ENCODE data around the gene SLC12A9.

The SLC12A9 gene

DNA sequence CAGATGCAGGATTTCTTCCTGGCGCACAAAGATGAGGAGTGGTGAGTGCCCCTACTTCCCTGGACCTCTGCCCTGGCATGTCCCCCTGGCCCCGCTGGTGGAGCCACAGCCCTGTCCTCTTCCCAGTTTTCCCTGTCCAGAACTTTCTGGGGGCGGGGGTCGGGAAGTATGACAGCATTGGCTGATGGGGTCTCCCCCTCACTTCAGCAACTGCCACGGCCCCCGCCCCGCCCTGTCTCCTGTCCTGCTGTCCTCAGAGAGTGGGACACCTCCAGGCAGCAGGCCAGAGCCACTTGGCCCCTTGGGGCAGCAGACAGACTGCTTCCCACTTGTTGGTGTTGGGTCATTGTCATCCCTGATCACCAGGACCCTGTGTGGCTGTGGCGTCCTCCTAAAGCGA is 29.7 kb downstream of the SLC12A9 start:
- no peak for DNase-seq (ENCODE audit: low read depth in 2 of 2, low spot score in 1 of 2)

DNA sequence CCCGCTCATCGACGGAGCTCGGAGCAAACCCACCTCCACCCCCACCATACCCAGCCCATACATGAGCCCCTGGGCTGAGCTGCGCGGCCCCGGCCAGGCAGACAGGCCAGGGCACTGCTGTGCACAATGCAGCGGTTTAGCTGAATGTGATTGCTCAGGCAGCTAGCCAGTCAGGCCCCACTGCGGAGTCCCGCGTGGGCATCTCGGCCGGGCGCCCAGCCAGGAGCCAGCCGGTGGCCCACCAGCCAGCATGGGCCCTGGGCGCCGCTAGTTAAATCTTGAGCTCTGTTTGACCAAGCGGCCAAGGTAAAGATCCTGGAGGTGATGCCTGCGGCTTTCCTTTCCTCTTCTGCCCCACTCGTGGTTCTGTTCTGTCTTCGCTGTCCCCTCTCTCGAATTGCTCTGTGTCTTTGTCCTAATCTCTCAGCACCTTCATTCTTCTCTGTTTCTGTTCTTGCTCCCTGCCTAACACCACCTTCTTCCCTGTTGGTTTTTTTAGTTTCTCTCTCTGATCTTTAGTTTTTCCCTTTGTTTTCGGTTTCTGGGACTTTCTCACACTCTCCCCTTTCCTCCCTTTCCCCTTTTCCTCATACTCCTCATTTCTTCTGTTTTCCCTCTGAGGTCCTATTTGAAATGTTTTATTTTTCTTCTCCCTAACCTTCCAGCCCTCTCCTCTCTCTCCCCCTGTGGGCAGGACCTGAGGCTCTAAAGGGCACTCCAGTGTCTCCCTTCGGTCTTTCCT is 30.4 kb downstream of the SLC12A9 start:
- no peak for DNase-seq (ENCODE audit: low read depth in 2 of 2, low spot score in 1 of 2)

DNA sequence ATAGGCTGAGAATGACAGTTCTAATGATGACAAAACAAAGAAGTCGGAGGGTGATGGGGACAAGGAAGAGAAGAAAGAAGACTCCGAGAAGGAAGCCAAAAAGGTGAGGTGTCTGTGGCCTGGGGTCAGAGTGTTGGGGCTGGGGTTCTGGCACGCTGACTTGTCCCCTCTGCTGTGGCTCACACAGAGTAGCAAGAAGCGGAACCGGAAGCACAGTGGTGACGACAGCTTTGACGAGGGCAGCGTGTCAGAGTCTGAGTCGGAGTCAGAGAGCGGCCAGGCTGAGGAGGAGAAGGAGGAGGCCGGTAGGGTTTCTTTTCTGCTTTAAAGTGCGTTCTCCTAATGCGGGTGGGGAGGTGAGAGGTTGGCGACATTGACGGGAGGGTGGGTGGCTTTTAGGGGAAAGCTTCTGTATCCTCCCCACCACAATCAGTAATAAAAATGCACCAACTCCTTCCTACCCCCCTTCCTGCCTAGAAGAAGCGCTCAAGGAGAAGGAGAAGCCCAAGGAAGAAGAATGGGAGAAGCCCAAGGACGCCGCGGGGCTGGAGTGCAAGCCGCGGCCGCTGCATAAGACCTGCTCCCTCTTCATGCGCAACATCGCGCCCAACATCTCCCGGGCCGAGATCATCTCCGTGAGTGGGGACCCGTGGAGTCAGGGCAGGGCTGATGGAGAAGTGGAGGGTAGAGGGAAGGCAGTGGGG is 32.4 kb downstream of the SLC12A9 start:
- no peak for DNase-seq (ENCODE audit: low read depth in 2 of 2, low spot score in 1 of 2)

DNA sequence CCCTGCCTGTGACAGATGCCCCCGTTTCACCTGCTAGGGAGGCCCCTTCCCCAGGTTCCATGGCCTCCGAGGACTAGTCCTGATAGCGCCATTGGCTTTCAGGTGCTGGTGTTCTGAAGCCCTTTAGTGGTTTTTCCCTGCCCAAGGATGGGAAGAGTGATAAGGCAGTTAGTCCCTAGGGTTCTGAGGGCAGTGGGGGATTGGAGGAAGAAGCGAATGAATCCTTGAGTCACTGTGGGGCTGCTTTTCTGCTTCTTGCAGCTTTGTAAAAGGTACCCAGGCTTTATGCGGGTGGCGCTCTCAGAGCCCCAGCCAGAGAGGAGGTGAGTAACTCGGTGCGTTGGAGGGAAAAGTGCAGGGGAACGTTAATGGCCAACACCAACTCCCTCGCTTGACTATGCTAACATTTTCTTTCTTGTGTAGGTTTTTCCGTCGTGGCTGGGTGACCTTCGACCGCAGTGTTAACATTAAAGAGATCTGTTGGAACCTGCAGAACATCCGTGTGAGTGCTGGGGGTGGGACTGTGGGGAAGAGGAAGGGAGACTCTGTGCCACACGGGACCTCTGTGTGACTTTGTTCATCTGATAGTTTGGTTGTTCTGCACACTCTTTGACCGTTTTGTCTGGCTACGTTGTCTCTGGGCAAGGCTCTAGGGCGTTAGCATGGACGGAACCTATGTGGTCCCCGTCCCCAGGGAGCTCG is 33.1 kb downstream of the SLC12A9 start:
- DNase-seq (ENCODE audit: low read depth in 2 of 2, low spot score in 1 of 2): no peak

DNA sequence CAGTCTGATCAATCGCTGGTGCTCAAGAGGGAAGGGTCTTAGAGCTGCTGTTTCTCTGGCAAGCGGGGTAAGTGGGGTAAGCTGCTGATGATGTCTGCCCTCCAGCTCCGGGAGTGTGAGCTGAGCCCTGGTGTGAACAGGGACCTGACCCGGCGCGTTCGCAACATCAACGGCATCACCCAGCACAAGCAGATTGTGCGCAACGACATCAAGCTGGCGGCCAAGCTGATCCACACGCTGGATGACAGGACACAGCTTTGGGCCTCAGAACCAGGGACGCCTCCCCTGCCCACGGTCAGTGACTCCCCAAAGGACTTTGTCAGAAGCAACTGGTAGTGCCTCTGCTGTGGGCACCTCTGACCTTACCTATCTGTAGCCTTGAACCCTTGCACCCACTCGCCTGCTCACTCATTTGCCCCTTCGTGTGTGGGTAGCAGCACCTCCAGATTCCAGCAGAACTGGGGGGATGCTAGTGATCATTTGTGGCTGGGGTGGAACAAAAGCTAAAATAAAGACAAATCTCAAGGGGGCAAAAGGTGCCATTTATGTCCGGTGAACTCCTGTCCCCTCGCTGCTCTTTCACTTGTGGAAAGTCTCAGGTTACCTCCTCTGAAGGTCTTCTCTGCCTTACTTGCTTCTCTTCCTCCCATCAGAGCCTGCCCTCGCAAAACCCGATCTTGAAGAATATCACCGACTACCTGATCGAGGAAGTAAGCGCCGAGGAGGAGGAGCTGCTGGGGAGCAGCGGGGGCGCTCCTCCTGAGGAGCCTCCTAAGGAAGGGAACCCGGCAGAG is 33.8 kb downstream of the SLC12A9 start:
- no peak for DNase-seq (ENCODE audit: low read depth in 2 of 2, low spot score in 1 of 2)

DNA sequence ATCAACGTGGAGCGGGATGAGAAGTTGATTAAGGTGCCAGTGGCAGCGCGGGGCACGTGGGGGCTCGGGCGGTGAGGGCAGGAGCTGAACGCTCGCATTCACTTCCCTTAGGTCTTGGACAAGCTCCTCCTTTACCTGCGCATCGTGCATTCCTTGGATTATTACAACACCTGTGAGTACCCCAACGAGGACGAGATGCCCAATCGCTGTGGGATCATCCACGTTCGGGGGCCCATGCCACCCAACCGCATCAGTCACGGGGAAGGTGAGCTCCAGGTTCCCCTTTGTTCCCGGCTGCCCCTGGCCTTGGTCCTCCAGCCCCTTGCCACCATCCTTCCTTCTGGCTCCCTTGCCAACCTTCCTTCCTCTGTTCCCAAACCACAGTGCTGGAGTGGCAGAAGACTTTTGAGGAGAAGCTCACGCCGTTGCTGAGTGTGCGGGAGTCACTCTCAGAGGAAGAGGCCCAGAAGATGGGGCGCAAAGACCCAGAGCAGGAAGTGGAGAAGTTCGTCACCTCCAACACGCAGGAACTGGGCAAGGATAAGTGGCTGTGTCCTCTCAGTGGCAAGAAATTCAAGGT is 34.5 kb downstream of the SLC12A9 start:
- DNase-seq (ENCODE audit: low read depth in 2 of 2, low spot score in 1 of 2): no peak

DNA sequence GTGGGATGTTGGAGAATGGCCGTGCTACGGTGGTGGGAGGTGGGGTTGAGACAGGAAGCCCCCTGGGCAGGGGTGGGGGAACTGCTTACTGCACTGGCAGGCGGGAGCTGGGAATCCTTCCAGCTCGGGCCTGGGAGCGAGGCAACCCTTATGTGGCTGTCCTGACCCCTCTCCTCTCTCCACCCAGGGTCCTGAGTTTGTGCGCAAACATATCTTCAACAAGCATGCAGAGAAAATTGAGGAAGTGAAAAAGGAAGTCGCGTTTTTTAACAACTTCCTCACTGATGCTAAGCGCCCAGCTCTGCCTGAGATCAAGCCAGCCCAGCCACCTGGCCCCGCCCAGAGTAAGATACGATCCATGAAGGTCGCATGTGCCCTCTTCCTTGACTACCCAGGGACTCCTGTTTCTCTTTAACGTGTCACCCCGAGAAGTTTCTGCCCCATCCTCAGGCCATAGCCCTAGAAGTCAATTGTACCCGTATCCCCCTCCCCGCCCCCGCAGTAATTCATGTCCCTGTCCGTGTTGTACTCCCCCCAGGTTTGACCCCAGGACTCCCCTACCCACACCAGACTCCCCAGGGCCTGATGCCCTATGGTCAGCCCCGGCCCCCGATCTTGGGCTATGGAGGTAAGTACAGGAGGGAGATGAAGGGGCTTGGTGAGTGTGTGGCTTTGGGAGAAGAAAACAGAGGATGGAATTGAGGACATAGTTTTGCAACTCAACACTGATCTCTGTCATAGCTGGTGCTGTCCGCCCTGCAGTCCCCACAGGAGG is 35.2 kb downstream of the SLC12A9 start:
- DNase-seq (ENCODE audit: low read depth in 2 of 2, low spot score in 1 of 2): no peak

DNA sequence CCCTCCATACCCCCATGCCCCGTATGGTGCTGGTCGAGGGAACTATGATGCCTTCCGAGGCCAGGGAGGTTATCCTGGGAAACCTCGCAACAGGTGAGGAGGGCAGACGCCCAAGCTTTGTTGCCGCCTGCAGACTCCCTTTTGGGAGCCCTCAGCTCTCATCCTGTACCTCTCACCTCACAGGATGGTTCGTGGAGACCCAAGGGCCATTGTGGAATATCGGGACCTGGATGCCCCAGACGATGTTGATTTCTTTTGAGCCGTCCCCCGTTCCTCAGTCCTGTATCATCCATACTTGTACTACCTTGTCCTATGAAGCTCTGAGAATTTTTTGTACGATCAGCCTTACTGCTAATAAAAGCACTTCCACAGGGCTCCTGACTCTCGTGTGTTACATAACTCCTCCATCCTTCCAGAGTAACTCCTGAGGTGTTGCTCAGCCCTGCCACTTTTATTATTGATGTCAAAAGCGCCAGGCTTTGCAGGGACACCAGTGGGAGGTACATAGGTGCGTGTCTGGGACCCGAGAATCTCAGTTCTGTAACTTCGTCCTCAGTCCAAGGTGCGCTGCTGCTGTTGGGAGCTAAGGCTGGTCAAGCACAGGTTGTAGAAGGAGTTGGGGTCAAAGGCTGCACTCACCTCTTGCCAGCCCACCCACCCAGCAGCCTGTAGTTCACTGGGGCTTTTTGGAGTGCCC is 35.9 kb downstream of the SLC12A9 start:
- no peak for DNase-seq (ENCODE audit: low read depth in 2 of 2, low spot score in 1 of 2)

DNA sequence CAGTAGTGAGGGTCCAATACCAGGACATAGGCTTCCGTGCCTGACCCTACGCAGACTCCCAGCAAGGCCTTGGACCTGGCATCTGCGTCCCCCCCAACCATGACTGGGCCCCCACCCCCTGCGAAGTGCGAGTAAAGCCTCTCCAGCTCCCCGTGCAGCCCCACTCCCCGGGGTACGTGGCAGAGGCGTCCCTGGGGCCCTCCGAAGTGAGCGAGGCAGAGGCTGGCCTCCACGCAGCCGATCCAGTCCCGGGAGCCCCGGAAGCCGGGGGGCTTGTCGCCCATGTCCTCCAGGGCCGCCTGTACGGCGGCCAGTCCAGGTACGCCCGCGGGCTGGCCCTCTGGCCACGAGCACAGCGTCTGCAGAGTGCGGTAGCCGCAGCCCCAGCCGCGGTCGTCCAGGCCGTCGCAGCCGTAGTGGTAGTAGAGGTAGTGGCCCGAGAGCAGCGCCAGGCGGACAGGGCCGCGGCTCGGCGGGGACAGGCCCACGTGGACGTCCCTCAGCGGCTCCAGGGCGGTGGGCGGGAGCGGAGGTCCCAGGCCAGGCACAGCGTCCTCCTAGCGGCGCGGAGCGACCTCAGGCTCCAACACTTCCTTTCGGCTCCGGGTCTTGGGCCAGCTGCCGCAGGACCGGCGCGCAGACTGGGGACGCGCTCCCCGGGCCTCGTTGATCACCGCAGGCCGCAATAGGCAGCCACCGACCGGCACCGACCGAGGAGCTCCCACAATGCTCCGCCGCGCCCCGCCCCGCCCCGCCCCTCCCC is 36.7 kb downstream of the SLC12A9 start, which contains the start of gene UFSP1:
Gene UFSP1 (minus strand): TSS at position 728 of the 763 bp plus-strand sequence. CDS start 444 bp downstream, at position 284.
- DNase-seq (ENCODE audit: low read depth in 2 of 2, low spot score in 1 of 2): no peak

DNA sequence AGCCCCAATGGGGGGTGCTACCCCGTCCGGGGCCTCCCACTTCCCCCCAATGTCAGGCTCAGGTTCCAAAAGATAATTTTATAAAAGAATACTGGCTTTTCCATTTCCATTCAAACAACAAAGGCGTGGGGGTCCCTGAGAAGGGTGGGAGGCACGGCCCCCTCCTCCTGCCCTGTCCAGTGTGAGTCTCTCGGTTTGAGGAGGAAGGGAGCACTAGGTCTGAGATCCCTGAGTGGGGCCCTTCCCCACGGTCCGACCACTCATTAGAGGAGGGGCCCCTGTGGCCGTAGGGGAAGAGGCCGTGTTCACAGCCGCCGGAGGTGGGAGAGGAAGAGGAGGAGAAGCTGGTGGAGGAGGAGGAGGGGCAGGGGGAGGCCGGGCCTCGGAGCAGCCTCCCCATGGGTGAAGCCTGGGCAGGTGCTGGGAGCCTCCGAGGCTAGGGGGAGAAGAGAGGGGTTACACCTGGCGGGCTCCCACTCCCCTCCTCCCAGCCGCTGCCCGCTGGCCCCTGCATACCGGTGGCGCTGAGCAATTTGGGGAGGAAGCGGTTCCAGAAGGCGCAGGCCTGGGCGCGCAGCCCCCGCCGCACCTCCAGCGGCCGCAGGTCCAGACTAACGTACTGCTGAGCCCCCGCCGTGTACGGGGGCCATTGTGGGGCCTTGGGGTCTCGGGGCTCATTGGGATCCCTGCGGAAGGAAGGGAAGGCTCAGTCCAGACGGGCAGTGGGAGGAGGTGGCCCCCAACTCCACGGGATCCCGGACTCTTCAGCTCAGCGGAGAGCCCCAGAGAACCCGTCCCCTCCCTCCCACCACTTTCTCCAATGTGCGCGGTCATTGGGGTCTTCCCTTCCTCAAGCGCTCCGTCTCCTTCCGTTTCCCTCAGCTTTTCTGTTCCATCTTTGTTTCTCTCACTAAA is 38.4 kb downstream of the SLC12A9 start:
- no peak for DNase-seq (ENCODE audit: low read depth in 2 of 2, low spot score in 1 of 2)

DNA sequence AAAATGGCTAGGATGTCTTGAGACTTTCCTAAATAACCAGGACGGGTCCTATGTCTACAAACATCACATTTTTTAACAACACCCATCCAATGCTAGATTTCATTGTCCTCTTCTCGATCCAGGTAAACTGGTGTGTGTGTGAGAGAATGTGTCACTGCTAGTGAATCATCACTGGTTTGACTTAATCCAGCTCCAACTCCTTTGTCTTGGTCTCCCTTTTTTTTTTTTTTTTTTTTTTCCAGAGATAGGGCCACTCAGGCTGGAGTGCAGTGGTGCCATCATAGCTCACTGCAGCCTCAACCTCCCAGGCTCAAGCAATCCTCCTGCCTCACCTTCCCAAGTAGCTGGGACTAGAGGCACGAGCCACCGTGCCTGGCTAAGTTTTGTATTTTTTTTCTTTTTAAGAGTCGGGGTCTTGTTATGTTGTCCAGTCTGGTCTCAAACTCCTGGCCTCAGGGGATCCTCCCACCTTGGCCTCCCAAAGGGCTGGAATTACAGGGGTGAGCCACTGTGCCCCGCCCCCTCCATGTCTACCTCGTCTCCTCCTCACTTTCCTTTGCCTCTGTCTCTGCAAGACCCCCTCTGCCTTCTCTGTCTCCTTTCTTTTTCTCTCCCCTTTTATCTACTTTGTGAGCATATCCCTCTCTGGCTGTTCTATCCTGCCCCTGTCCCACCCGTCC is 39.2 kb downstream of the SLC12A9 start:
- DNase-seq (ENCODE audit: low read depth in 2 of 2, low spot score in 1 of 2): no peak

DNA sequence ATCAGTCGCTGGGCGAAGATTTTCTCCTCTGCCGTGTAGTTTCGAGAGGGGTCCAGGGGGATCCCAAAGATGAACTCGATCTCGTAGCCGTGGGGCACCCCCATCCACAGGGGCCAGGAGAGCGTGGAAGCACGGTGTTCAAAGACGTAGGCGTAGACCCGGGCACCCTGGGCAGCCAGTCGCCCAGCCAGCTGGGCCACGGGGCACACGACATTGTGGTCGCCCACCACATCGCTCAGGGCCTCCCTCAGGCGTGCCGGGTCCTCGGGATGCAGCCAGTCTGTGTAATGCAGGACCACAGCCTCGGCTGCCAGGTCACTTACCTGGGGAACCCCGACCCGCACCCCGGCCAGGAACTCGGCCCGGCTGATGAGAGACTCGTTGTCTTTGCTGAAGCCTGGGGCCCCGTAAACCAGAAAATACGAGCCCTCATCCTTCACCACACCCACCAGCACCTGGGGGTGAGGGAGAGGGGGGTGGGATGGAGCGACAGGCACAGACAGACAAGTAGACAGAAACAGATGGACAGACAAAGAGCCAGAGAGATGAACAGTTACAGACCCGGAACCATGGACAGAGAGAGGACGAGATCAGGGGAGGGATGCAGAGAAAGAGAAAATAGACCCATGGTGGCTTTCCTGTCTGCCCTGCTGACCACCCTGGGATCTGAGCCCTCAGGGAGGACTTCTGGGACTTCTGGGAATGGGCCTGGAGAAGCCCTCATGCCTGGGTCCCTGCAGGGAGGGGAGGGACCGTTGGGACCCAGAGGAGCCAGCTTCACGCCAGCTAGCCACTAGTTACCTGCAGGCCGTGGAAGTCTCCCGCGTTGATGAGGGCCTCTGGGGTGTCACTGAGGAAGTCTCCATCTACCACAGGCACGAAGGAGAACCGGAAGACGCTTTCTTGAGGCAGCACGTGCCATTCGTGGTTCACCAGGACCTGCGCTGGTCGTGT is 40.1 kb downstream of the SLC12A9 start:
- no peak for DNase-seq (ENCODE audit: low read depth in 2 of 2, low spot score in 1 of 2)

DNA sequence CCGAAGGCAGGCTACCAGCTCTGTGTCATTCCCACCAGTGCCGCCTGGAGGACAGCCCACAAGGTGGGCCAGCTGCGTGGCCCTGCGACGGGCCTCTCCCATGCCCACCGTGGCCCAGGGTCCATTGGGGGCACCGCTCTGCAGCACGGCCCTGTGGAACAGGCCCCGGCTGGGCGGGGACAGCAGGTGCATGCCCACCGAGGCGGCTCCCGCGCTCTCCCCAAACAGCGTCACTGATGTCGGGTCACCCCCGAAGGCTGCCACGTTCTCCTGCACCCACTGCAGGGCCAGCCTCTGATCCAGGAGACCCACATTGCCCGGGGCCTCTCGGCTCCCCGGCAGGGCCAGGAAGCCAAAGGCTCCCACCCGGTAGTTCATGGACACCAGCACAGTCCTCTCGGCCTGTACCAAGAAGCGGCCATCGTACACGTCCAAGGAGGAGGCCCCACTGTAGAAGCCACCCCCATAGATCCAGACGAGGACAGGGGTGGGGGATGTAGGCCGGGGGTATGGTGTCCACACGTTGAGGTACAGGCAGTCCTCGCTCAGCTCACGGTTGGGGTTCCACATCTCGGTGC is 40.9 kb downstream of the SLC12A9 start:
- no peak for DNase-seq (ENCODE audit: low read depth in 2 of 2, low spot score in 1 of 2)

DNA sequence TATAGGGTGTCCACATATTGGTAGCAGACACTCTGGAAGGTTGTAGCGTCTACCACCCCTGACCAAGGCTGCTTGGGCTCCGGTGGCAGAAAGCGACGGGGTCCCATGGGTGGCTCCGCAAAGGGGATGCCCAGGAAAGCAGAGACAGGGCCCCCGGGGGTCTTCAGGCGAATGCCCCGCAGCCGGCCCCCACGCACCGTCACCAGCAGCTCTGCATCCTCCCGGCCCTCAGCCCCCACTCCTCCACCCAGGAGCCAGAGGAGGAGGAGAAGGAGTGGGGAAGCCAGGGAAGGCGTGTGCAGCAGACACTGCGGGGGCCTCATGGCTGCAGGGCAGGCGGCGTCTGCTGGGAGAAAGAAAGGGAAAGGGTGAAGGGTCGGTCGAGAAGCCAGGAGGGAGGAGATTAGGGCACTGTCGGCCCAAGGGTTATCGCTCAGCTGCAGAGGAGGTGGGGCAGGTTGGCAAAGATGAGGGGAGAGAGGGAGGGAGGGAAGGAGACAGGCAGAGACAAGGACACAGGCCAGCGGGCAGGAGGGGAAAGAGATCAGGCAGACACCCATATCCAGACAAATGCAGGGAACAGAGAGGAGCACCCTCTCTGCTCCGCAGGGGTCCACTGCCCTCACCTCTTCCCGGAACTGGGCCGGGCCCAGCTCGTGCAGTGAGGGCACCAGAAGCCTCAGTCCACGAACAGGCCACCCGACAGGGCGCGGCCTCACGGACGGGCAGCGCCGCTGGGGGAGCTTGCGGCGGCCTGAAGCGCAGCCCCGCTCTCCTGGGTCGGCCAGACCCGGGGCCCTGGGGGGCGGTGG is 41.6 kb downstream of the SLC12A9 start:
- DNase-seq (ENCODE audit: low read depth in 2 of 2, low spot score in 1 of 2): no peak

Measured in stimulated activated CD8-positive, alpha-beta memory T cell treated with anti-CD3 and anti-CD28 coated beads, Interleukin-4, amount 100 ng/mL, for 1 hour (primary cell).